Subcutaneous adipose tissue (tissue), 4 donors: ENCODE results near the gene HS3ST5. TPM values are rescaled to one million over a fixed set of nuclear protein-coding genes. Genes with fewer than 3 reads are reported as not detected.

Experiments used
- total RNA-seq, 4 donors: library from RNA; depleted of rRNA; stranded (reverse); fragments of >200 nt; gene quantifications; one replicate each; pipeline ENCODE4 v1.1.0, GENCODE V29; 2016
- TF ChIP-seq, protein P1 (sequence below): fragments of 450-650 bp; IDR thresholded peaks from one replicate; pipeline ENCODE4 v1.5.1; 2016; ENCODE audit warnings: low read depth, mild to moderate bottlenecking, control low read depth, antibody characterized with exemption, moderate library complexity

The HS3ST5 gene, protein sequence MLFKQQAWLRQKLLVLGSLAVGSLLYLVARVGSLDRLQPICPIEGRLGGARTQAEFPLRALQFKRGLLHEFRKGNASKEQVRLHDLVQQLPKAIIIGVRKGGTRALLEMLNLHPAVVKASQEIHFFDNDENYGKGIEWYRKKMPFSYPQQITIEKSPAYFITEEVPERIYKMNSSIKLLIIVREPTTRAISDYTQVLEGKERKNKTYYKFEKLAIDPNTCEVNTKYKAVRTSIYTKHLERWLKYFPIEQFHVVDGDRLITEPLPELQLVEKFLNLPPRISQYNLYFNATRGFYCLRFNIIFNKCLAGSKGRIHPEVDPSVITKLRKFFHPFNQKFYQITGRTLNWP
- not detected for total RNA-seq

DNA sequence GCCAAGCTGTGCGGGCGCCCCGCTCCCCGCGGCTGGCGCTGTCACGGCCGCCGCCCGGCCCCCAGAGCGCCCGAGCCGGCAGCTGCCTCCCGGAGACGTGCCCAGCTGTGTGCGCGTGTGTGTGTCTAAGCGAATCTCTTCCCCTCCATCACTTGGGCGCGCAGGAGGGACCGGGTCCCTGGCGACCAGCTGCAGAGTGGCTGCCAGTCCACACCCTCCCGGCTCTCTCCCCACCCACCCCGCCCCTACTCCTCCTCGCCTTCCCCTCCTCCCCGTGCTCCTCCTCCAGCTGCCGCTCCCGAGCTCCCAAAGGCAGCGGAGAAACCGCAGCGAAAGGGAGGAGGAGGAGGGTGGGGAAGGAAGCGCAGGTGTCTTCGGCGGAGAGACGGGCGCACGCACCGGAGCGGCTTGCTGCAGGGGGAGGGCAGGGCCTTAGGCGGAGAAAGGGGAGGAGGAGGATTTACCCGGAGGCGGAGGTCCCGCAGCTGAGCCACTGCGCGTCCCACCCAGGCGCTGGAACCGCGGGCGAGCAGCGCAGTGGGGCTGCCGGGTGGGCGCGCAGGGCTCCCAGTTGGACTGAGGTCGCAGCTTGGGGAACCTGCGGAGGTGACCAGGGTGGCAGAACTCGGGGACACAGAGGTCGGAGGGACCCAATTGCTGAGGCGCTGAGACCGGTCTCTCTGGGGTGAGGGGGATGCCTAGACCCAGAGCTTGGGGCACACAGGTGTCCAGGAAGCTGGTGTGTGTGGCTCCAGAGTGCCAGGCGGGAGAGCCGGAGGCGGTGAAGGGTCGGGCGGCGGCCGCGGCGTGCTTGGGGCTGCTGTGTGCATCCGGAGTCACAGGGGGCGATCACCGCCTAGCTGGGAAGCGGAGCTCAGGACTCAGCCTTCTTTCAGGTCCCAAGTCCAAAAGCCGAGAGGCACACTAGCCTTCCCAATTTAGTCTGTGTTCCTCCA is at the start of gene HS3ST5:
Gene HS3ST5, minus strand, starts transcription at position 198 of the 956 bp plus-strand sequence. CDS start 280,178 bp downstream, outside the sequence.
- TF ChIP-seq, protein P1, sequence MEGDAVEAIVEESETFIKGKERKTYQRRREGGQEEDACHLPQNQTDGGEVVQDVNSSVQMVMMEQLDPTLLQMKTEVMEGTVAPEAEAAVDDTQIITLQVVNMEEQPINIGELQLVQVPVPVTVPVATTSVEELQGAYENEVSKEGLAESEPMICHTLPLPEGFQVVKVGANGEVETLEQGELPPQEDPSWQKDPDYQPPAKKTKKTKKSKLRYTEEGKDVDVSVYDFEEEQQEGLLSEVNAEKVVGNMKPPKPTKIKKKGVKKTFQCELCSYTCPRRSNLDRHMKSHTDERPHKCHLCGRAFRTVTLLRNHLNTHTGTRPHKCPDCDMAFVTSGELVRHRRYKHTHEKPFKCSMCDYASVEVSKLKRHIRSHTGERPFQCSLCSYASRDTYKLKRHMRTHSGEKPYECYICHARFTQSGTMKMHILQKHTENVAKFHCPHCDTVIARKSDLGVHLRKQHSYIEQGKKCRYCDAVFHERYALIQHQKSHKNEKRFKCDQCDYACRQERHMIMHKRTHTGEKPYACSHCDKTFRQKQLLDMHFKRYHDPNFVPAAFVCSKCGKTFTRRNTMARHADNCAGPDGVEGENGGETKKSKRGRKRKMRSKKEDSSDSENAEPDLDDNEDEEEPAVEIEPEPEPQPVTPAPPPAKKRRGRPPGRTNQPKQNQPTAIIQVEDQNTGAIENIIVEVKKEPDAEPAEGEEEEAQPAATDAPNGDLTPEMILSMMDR = no peak

DNA sequence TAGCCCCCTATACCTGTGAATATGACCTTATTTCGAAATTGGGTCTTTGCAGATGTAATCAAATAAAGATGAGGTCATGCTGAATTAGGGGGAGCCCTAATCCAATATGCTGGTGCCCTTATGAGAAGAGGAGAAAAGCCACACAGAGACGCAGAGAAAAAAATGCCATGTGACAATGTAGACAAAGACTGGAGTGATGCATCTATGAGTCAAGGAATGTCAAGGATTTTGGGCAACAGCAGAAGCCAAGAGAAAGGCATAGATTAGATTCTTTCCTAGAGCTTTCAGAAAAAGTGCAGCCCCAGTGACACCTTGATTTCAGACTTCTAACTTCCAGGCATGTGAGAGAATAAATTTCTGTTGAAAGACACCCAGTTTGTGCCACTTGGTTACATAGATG is 47.4 kb upstream of the HS3ST5 start:
- TF ChIP-seq, protein P1 = no peak

DNA sequence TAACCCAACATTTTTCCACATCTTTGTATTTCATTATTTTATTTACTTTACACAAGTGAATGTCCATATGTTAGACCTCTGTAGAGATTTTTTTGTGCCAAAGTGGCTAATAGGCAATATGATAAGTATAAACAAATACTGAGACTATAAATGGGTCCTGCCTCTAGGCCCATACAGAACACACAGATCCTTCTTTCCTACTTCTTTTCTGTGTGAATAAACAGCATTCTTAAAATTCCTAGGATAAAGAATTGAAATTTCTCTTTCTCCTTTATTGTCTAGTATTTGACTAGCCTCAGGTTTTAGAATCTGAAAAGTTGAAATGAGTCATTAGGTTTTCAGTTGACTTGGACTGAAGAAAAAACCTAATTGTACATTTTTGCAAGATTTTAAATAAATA is 46.3 kb upstream of the HS3ST5 start:
- TF ChIP-seq, protein P1 = no peak

GRCh38 chr6:114382406-114382805 is 39.6 kb upstream of the HS3ST5 start:
- TF ChIP-seq, protein P1 = no peak

GRCh38 chr6:114377881-114378280 is 35.1 kb upstream of the HS3ST5 start:
- TF ChIP-seq, protein P1 = no peak

- TF ChIP-seq, protein P1 = no peak
These were observed 33.9 kb upstream of the HS3ST5 start for GRCh38 chr6:114376611-114377175.
